ENCODE results near the gene MAVS.

DNA sequence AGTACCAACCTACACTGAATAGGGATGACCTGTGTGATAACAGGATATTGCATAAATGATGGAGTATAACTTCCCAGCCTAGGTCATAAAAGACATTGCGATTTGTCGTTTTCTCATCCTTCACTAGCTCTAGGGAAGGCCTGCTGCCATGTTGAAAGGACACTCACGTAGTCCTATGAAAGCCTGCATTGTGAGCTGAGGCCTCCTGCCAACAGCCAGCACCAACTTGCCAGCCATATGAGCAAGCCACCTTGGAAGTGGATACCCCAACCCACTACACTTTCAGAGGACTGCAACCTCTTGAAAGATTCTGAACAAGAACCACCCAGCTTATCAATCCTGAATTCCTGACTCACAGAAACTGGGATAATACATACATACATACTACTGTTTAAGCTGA, 39.1 kb downstream of the MAVS start:
- TF ChIP-seq, protein P1, sequence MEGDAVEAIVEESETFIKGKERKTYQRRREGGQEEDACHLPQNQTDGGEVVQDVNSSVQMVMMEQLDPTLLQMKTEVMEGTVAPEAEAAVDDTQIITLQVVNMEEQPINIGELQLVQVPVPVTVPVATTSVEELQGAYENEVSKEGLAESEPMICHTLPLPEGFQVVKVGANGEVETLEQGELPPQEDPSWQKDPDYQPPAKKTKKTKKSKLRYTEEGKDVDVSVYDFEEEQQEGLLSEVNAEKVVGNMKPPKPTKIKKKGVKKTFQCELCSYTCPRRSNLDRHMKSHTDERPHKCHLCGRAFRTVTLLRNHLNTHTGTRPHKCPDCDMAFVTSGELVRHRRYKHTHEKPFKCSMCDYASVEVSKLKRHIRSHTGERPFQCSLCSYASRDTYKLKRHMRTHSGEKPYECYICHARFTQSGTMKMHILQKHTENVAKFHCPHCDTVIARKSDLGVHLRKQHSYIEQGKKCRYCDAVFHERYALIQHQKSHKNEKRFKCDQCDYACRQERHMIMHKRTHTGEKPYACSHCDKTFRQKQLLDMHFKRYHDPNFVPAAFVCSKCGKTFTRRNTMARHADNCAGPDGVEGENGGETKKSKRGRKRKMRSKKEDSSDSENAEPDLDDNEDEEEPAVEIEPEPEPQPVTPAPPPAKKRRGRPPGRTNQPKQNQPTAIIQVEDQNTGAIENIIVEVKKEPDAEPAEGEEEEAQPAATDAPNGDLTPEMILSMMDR (conservative IDR thresholded peaks at IDR 0.05; ENCODE audit: low read depth, low read length), result no peak
- TF ChIP-seq EZH2 (IDR thresholded peaks at IDR 0.05; ENCODE audit: low read length, unreplicated experiment), result no peak
